ENCODE measurements around the gene LRRTM4. TPM values are rescaled to one million over a fixed set of nuclear protein-coding genes. Genes with fewer than 3 reads are reported as not detected.

Gene LRRTM4
- total RNA-seq, 1 experiment from 2014 or later: 9.4 TPM

DNA sequence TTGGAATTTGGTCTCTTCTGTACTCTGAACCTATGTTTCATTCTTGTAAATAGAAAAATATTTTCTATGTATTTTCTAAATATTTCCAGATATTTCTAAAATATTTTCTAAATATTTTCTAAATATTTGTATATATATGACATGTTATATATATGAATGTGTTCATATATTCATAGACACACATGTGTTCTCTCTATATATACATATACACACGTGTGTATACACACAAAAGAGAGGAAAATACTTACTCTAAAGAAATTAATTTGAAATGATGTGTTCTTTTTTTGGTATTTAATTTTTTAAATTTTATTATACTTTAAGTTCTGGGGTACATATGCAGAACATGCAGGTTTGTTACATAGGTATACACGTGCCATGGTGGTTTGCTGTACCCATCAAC, 589.6 kb downstream of the LRRTM4 start:
- ChIA-PET CTCF (no interaction called here), POLR2A (no interaction called here)
- ATAC-seq (no peak), DNase-seq (ENCODE audit: low spot score) (no peak)
- no peak for TF ChIP-seq IRF2 (CRISPR knock-in tag; IDR thresholded peaks at IDR 0.05; ENCODE audit: borderline replicate concordance, low read depth)
- TF ChIP-seq, protein P1, sequence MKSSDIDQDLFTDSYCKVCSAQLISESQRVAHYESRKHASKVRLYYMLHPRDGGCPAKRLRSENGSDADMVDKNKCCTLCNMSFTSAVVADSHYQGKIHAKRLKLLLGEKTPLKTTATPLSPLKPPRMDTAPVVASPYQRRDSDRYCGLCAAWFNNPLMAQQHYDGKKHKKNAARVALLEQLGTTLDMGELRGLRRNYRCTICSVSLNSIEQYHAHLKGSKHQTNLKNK (CRISPR knock-in tag; IDR thresholded peaks at IDR 0.05): no peak
- TF ChIP-seq, protein P2, sequence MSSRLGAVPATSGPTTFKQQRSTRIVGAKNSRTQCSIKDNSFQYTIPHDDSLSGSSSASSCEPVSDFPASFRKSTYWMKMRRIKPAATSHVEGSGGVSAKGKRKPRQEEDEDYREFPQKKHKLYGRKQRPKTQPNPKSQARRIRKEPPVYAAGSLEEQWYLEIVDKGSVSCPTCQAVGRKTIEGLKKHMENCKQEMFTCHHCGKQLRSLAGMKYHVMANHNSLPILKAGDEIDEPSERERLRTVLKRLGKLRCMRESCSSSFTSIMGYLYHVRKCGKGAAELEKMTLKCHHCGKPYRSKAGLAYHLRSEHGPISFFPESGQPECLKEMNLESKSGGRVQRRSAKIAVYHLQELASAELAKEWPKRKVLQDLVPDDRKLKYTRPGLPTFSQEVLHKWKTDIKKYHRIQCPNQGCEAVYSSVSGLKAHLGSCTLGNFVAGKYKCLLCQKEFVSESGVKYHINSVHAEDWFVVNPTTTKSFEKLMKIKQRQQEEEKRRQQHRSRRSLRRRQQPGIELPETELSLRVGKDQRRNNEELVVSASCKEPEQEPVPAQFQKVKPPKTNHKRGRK (CRISPR knock-in tag; IDR thresholded peaks at IDR 0.05; ENCODE audit: borderline replicate concordance): no peak
- no peak for TF ChIP-seq TP53 (CRISPR knock-in tag; IDR thresholded peaks at IDR 0.05)
- TF ChIP-seq, protein P3, sequence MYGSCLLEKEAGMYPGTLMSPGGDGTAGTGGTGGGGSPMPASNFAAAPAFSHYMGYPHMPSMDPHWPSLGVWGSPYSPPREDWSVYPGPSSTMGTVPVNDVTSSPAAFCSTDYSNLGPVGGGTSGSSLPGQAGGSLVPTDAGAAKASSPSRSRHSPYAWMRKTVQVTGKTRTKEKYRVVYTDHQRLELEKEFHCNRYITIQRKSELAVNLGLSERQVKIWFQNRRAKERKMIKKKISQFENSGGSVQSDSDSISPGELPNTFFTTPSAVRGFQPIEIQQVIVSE (CRISPR knock-in tag; IDR thresholded peaks at IDR 0.05; ENCODE audit: borderline replicate concordance): no peak
- no peak for TF ChIP-seq TCF7 (CRISPR knock-in tag; IDR thresholded peaks at IDR 0.05; ENCODE audit: low read depth)
- TF ChIP-seq ESRRA (CRISPR knock-in tag; IDR thresholded peaks at IDR 0.05; ENCODE audit: borderline replicate concordance): no peak
- no peak for TF ChIP-seq KAT7 (CRISPR knock-in tag; IDR thresholded peaks at IDR 0.05; ENCODE audit: borderline replicate concordance)
- TF ChIP-seq NFE2L1 (CRISPR knock-in tag; IDR thresholded peaks at IDR 0.05): no peak
- TF ChIP-seq JAZF1 (CRISPR knock-in tag; IDR thresholded peaks at IDR 0.05): no peak
- no peaks in the 10 kb centered on the region for H3K9me3 Mint-ChIP-seq
- H3K4me1 Mint-ChIP-seq: no peaks in the 10 kb centered on the region
- H3K27me3 Mint-ChIP-seq (ENCODE audit: low read depth): no peaks in the 10 kb centered on the region
- H3K4me3 Mint-ChIP-seq: no peak overlapping the region
- no peak overlapping the region for H3K27ac Mint-ChIP-seq
- no peaks in the 10 kb centered on the region for H3K36me3 Mint-ChIP-seq

DNA sequence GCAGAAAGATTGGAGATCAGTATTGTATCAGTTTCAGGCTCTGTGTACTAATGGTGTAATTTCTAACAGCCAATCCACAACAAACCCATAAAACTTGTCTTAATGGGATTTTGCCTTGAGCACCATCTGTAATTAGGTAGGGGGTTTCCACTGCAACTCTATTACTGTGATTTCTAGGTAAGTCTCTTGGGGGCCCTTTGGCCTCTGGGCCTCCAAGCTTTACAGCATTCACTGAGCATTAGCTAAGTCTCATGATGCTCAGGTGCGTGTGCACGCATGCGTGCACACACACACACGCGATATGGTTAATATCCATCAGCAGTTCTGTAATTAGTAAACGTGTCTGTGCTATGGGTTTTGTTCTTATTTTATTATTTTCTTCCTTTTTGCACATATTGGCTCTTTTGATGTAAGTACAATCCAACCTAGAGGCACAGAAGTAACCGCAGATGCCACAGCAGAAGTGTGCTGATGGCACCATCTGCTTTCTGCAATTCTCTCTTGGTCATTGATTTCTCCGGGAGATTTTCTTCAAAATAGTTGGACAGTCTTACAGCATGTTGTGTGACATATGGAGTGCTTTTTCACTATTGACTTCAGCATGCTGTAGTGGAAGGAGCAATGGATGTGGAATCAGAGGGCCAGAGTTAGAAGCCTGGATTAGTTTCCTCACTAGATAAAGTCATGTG, 592.0 kb downstream of the LRRTM4 start:
- Mint-ChIP-seq H3K4me1 (no peaks in the 10 kb centered on the region), H3K9me3 (no peaks in the 10 kb centered on the region), H3K27ac (no peak overlapping the region; the same call in 1 of the 2 replicates), H3K4me3 (no peak overlapping the region), H3K27me3 (ENCODE audit: low read depth) (no peaks in the 10 kb centered on the region), H3K36me3 (no peaks in the 10 kb centered on the region)
- no peak for TF ChIP-seq ESRRA (CRISPR knock-in tag; IDR thresholded peaks at IDR 0.05; ENCODE audit: borderline replicate concordance)
- no peak for ATAC-seq
- CTCF ChIA-PET: no interaction called here
- DNase-seq (ENCODE audit: low spot score): no peak
- POLR2A ChIA-PET: no interaction called here

DNA sequence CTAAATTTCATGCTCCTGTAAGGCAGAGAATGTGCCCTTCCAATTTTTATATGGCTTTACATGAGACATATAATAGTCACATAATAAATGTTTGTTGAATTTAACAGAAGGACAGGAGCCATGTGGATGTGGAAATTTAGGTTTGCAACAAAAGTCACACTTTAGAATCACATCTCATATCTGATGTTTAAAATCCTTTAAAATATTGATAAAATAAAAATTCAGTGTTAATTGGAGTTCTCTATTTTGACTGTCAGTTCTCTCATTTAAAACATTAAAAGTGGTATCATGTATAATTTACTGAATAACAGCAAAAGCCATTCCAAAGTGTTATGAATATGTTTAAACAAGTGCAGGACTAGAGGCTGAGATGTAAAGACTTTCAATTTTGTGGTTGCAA, 594.1 kb downstream of the LRRTM4 start:
- POLR2A ChIA-PET: no interaction called here
- CTCF ChIA-PET: no interaction called here
- TF ChIP-seq, protein P4, sequence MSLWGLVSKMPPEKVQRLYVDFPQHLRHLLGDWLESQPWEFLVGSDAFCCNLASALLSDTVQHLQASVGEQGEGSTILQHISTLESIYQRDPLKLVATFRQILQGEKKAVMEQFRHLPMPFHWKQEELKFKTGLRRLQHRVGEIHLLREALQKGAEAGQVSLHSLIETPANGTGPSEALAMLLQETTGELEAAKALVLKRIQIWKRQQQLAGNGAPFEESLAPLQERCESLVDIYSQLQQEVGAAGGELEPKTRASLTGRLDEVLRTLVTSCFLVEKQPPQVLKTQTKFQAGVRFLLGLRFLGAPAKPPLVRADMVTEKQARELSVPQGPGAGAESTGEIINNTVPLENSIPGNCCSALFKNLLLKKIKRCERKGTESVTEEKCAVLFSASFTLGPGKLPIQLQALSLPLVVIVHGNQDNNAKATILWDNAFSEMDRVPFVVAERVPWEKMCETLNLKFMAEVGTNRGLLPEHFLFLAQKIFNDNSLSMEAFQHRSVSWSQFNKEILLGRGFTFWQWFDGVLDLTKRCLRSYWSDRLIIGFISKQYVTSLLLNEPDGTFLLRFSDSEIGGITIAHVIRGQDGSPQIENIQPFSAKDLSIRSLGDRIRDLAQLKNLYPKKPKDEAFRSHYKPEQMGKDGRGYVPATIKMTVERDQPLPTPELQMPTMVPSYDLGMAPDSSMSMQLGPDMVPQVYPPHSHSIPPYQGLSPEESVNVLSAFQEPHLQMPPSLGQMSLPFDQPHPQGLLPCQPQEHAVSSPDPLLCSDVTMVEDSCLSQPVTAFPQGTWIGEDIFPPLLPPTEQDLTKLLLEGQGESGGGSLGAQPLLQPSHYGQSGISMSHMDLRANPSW (CRISPR knock-in tag; conservative IDR thresholded peaks at IDR 0.05; ENCODE audit: low read depth): no peak
- TF ChIP-seq TP53 (CRISPR knock-in tag; IDR thresholded peaks at IDR 0.05) (no peak), GTF2I (CRISPR knock-in tag; conservative IDR thresholded peaks at IDR 0.05) (no peak), RELA (CRISPR knock-in tag; IDR thresholded peaks at IDR 0.05; ENCODE audit: borderline replicate concordance) (no peak)
- TF ChIP-seq, protein P5, sequence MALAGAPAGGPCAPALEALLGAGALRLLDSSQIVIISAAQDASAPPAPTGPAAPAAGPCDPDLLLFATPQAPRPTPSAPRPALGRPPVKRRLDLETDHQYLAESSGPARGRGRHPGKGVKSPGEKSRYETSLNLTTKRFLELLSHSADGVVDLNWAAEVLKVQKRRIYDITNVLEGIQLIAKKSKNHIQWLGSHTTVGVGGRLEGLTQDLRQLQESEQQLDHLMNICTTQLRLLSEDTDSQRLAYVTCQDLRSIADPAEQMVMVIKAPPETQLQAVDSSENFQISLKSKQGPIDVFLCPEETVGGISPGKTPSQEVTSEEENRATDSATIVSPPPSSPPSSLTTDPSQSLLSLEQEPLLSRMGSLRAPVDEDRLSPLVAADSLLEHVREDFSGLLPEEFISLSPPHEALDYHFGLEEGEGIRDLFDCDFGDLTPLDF (CRISPR knock-in tag; IDR thresholded peaks at IDR 0.05): no peak
- Mint-ChIP-seq H3K27me3 (ENCODE audit: low read depth) (no peaks in the 10 kb centered on the region), H3K4me3 (no peak overlapping the region), H3K27ac (no peak overlapping the region), H3K9me3 (no peaks in the 10 kb centered on the region), H3K4me1 (no peaks in the 10 kb centered on the region), H3K36me3 (no peaks in the 10 kb centered on the region)
- ATAC-seq (no peak), DNase-seq (ENCODE audit: low spot score) (no peak)

All from WTC11 (cell line).